A673 (cell line): ENCODE data around the gene IL4R. TPM values are rescaled to one million over a fixed set of nuclear protein-coding genes. Genes with fewer than 3 reads are reported as not detected.

Experiments used
- BruUV-seq: library from RNA; stranded (reverse); fragments of 400-500 nt; replicated peaks from 2 replicates; lab custom pipeline; 2021; lab: Mats Ljungman, UMichigan
- CTCF ChIA-PET: fragments of 300-600 bp; sonication (Branson Sonifier 250); formaldehyde crosslinking; loops from one replicate; lab custom pipeline; 2022; ENCODE audit warnings: antibody characterized with exemption; lab: Charles Lee
- POLR2A ChIA-PET: fragments of 300-600 bp; sonication (Branson Sonifier 250); formaldehyde crosslinking; loops from one replicate; lab custom pipeline; 2022; ENCODE audit warnings: antibody characterized with exemption; ENCODE audit not compliant: low non-redundant PET; lab: Charles Lee
- DNase-seq: peaks from one replicate; pipeline ENCODE4 v3.0.0-alpha.2; 2015; ENCODE audit warnings: low spot score
- H3K27ac ChIP-seq: fragments of 200-600 bp; sonication (generic); 2 replicates; pipeline ENCODE4 v1.5.1; 2016; ENCODE audit warnings: mixed run types, low read depth, mild to moderate bottlenecking, mixed read lengths, antibody characterized with exemption, low read length; ENCODE audit not compliant: poor library complexity, severe bottlenecking
- H3K27me3 ChIP-seq: fragments of 200-600 bp; sonication (generic); replicated peaks from 2 replicates; pipeline ENCODE4 v1.6.1; 2017; ENCODE audit warnings: mixed run types, low read depth, mild to moderate bottlenecking, mixed read lengths, antibody characterized with exemption, low read length; ENCODE audit not compliant: insufficient read depth, poor library complexity
- H3K36me3 ChIP-seq: fragments of 200-600 bp; sonication (generic); 2 replicates; pipeline ENCODE4 v1.6.1; 2016; ENCODE audit warnings: mixed run types, mild to moderate bottlenecking, mixed read lengths, antibody characterized with exemption, low read length; ENCODE audit not compliant: insufficient read depth, poor library complexity, severe bottlenecking
- H3K4me1 ChIP-seq: fragments of 200-600 bp; sonication (generic); 2 replicates; pipeline ENCODE4 v1.6.1; 2017; ENCODE audit warnings: mixed run types, mild to moderate bottlenecking, mixed read lengths, antibody characterized with exemption, low read length; ENCODE audit not compliant: insufficient read depth, poor library complexity, severe bottlenecking
- H3K4me3 ChIP-seq: fragments of 200-600 bp; sonication (generic); 2 replicates; pipeline ENCODE4 v1.5.1; 2016; ENCODE audit warnings: low read depth, mixed run types, mild to moderate bottlenecking, mixed read lengths, low read length; ENCODE audit not compliant: poor library complexity, severe bottlenecking
- H3K9me3 ChIP-seq: fragments of 200-600 bp; sonication (generic); 2 replicates; pipeline ENCODE4 v1.6.1; 2016; ENCODE audit warnings: mixed run types, low read depth, mild to moderate bottlenecking, mixed read lengths, antibody characterized with exemption, low read length; ENCODE audit not compliant: poor library complexity, severe bottlenecking
- CTCF ChIP-seq: fragments of 300-800, 200-600 bp; sonication (generic); conservative IDR thresholded peaks from 2 replicates; pipeline ENCODE4 v1.5.1; 2017; ENCODE audit warnings: low read depth, mild to moderate bottlenecking, antibody characterized with exemption, low read length, moderate library complexity, mixed read lengths
- EZH2 ChIP-seq: fragments of 200-600 bp; sonication (generic); IDR thresholded peaks from 2 replicates; pipeline ENCODE4 v1.6.1; 2017; ENCODE audit warnings: borderline replicate concordance, low read depth, mild to moderate bottlenecking, mixed read lengths, antibody characterized with exemption, low read length; ENCODE audit not compliant: poor library complexity, severe bottlenecking
- intact Hi-C: fragments of 100-400 bp; cut with micrococcal nuclease; formaldehyde crosslinking; loops from one replicate; pipeline ENCODE4 v1.10.0; 2022; ENCODE audit not compliant: unreplicated experiment
- total RNA-seq: library from RNA; stranded (reverse); gene quantifications from 2 replicates; pipeline ENCODE4 v1.2.3, GENCODE V29; 2021

IL4R gene
- total RNA-seq, 1 experiment from 2014 or later, result 22.9 TPM

GRCh38 chr16:27349276-27349675 is 35.5 kb downstream of the IL4R start:
- H3K27ac ChIP-seq, result no peak overlapping the region
- no peaks in the 10 kb centered on the region for H3K9me3 ChIP-seq
- no peaks in the 10 kb centered on the region for H3K4me1 ChIP-seq
- ChIA-PET CTCF (no interaction called here), POLR2A (no interaction called here)
- no peak for DNase-seq
- H3K4me3 ChIP-seq, result no peak overlapping the region
- H3K27me3 ChIP-seq, result no peaks in the 10 kb centered on the region
- intact Hi-C loops, result no loop called here
- TF ChIP-seq CTCF (no peak), EZH2 (no peak)
- BruUV-seq, result no TSS peak
- peaks cover 4% of the 10 kb centered on the region for H3K36me3 ChIP-seq

DNA sequence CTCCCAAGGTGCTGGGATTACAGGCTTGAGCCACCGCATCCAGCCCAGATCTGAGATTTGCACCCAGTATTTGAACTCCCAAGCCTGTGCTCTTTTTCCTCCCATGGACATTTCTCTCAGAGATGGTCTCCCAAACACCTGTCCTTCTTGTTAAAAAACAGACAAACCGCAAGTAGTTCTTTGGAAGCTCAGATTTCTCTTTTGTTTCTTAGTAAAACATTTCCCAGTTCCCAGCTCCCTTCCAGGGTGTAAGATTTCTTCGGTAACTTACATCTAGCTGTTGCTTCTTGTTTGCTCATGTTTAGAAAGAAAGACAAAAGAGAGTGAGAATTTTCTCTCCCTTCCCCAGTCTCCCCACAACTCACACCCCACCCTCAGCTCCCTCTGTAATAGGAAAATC is 36.2 kb downstream of the IL4R start:
- TF ChIP-seq CTCF (no peak), EZH2 (no peak)
- BruUV-seq, result no TSS peak
- H3K4me1 ChIP-seq, result no peaks in the 10 kb centered on the region
- CTCF ChIA-PET, result no interaction called here
- no peak for DNase-seq
- no peaks in the 10 kb centered on the region for H3K27me3 ChIP-seq
- POLR2A ChIA-PET, result no interaction called here
- no peak overlapping the region for H3K4me3 ChIP-seq
- peaks cover 4% of the 10 kb centered on the region for H3K36me3 ChIP-seq
- no peaks in the 10 kb centered on the region for H3K9me3 ChIP-seq
- H3K27ac ChIP-seq, result no peak overlapping the region
- intact Hi-C loops, result no loop called here

- CTCF ChIA-PET, result no interaction called here
- Histone ChIP-seq H3K36me3 (peaks cover 4% of the 10 kb centered on the region), H3K4me1 (no peaks in the 10 kb centered on the region)
These were observed 38.2 kb downstream of the IL4R start for GRCh38 chr16:27351989-27352388.

More at GRCh38 chr16:27351989-27352388, 38.2 kb downstream of the IL4R start:
- TF ChIP-seq CTCF (no peak), EZH2 (no peak)
- no TSS peak for BruUV-seq
- no peaks in the 10 kb centered on the region for H3K27me3 ChIP-seq
- intact Hi-C loops, result no loop called here
- DNase-seq, result no peak
- no peak overlapping the region for H3K4me3 ChIP-seq
- POLR2A ChIA-PET, result no interaction called here
- no peaks in the 10 kb centered on the region for H3K9me3 ChIP-seq
- no peak overlapping the region for H3K27ac ChIP-seq
